ENCODE results near the gene TLCD5. TPM values are rescaled to one million over a fixed set of nuclear protein-coding genes. Genes with fewer than 3 reads are reported as not detected.

TLCD5 gene
- total RNA-seq, 1 experiment from 2014 or later, result 7.1 TPM

- no peak overlapping the region for H3K14ac ChIP-seq (ENCODE audit: insufficient read depth, low read length)
- H4K8ac ChIP-seq (replicated peaks; ENCODE audit: insufficient read length, low read depth, low read length), result no peak overlapping the region
- H3K4me2 ChIP-seq (ENCODE audit: insufficient read depth, insufficient read length, low read length), result no peak overlapping the region
- no peak overlapping the region for H4K5ac ChIP-seq (ENCODE audit: insufficient read length, low read depth, low read length)
- H3K9ac ChIP-seq (ENCODE audit: extremely low read depth, insufficient read length, low read length), result no peak overlapping the region
- Mint-ChIP-seq H3K4me3 (no peak overlapping the region), H3K9me3 (peaks cover 0 to 7% of the 10 kb centered on the region in 2 experiments; a peak in 4 of 5 replicates), H3K4me1 (peaks cover 16 to 26% of the 10 kb centered on the region in 2 experiments), H3K27me3 (ENCODE audit: low read depth) (no peaks in the 10 kb centered on the region), H3K36me3 (ENCODE audit: insufficient read depth in 1 of 3, low read depth in 3 of 3) (peaks cover 2 to 12% (median 6%) of the 10 kb centered on the region in 3 experiments; a peak in 5 of 7 replicates), H3K27ac (no peak overlapping the region)
- no peak overlapping the region for H2BK20ac ChIP-seq (ENCODE audit: low read depth, low read length, poor library complexity, severe bottlenecking)
- no peaks in the 10 kb centered on the region; the same call in 1 of the 2 replicates for H3K4me1 ChIP-seq (ENCODE audit: insufficient read depth, low read length)
- peaks cover 6% of the 10 kb centered on the region; the same call in 1 of the 2 replicates for H3K79me2 ChIP-seq (ENCODE audit: insufficient read depth, low read length)
- no peaks in the 10 kb centered on the region for H3K27me3 ChIP-seq (ENCODE audit: insufficient read depth, low read length)
- no peak overlapping the region for H3K56ac ChIP-seq (ENCODE audit: insufficient read length, low read depth, low read length)
- H3T11ph ChIP-seq (ENCODE audit: low read length), result no peak overlapping the region
- no peaks in the 10 kb centered on the region for H3K9me3 ChIP-seq (ENCODE audit: control insufficient read depth, low read depth, low read length)
- no peak overlapping the region for H3K23ac ChIP-seq (ENCODE audit: insufficient read length, low read depth, low read length)
- no CpG with 5 or more reads among the region's 6 CpGs for WGBS (ENCODE audit: extremely low coverage, insufficient read length, low lambda C conversion rate)
- no peak overlapping the region for H4K91ac ChIP-seq (ENCODE audit: insufficient read length, low read depth, low read length)
- no peak for DNase-seq
- no peaks in the 10 kb centered on the region for H3K23me2 ChIP-seq (ENCODE audit: insufficient read length, low read depth, low read length, poor library complexity, severe bottlenecking)
- TF ChIP-seq, protein P1, sequence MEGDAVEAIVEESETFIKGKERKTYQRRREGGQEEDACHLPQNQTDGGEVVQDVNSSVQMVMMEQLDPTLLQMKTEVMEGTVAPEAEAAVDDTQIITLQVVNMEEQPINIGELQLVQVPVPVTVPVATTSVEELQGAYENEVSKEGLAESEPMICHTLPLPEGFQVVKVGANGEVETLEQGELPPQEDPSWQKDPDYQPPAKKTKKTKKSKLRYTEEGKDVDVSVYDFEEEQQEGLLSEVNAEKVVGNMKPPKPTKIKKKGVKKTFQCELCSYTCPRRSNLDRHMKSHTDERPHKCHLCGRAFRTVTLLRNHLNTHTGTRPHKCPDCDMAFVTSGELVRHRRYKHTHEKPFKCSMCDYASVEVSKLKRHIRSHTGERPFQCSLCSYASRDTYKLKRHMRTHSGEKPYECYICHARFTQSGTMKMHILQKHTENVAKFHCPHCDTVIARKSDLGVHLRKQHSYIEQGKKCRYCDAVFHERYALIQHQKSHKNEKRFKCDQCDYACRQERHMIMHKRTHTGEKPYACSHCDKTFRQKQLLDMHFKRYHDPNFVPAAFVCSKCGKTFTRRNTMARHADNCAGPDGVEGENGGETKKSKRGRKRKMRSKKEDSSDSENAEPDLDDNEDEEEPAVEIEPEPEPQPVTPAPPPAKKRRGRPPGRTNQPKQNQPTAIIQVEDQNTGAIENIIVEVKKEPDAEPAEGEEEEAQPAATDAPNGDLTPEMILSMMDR (conservative IDR thresholded peaks at IDR 0.05), result no peak
- no peak overlapping the region for H2BK12ac ChIP-seq (ENCODE audit: insufficient read length, low read depth, low read length)
- no peak overlapping the region for H2BK15ac ChIP-seq (ENCODE audit: low read depth, low read length)
- no peak overlapping the region for H3K18ac ChIP-seq (ENCODE audit: insufficient read length, low read depth, low read length)
- H2BK5ac ChIP-seq (ENCODE audit: insufficient read length, low read length), result no peak overlapping the region
- no peak overlapping the region for H3K27ac ChIP-seq (ENCODE audit: insufficient read length, low read depth, low read length)
- H3K4ac ChIP-seq (ENCODE audit: low read depth, low read length), result no peak overlapping the region
- H2AK5ac ChIP-seq (ENCODE audit: insufficient read length, low read length), result no peak overlapping the region
- no peaks in the 10 kb centered on the region for H4K20me1 ChIP-seq (ENCODE audit: control insufficient read depth, insufficient read depth, insufficient read length)
- peaks cover 6% of the 10 kb centered on the region for H3K79me1 ChIP-seq (ENCODE audit: insufficient read depth, low read depth, low read length, poor library complexity, severe bottlenecking)
- no peak overlapping the region for H2AFZ ChIP-seq (ENCODE audit: low read length)
- no peak overlapping the region for H2BK120ac ChIP-seq (ENCODE audit: low read depth, low read length, poor library complexity, severe bottlenecking)
Observed at GRCh38 chr11:120357620-120358019, 32.5 kb downstream of the TLCD5 start.
